ENCODE data around the gene ARHGEF12. TPM values are rescaled to one million over a fixed set of nuclear protein-coding genes. Genes with fewer than 3 reads are reported as not detected.

The ARHGEF12 gene
- total RNA-seq, 6 experiments from 2014 or later = 72.9 to 95.1 (median 85.0) TPM

DNA sequence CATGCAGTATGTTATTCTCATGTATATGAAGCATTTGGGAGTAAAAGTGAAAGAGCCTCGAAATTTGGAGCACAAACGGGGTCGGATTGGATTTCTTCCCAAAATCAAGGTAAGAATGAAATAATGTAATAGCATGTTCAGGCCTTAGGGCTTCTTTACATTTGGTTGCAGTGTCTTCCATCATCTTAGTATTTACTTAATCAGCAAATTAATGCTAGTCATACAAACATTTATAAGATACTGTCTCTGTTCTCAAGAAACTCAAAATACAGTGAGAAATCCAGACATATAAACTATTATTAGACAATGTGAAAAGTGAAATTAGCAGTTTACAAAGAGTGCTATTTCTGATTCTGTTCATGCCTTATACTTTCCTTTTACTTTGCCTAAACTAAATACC is 112.0 kb downstream of the ARHGEF12 start:
- Mint-ChIP-seq H3K9me3 (no peaks in the 10 kb centered on the region), H3K4me3 (no peak overlapping the region), H3K4me1 (ENCODE audit: low read depth) (no peaks in the 10 kb centered on the region), H3K36me3 (ENCODE audit: low read depth) (peaks cover 55% of the 10 kb centered on the region), H3K27ac (no peak overlapping the region), H3K27me3 (ENCODE audit: insufficient read depth) (no peaks in the 10 kb centered on the region; the same call in 1 of the 2 replicates)
- TF ChIP-seq, protein P1, sequence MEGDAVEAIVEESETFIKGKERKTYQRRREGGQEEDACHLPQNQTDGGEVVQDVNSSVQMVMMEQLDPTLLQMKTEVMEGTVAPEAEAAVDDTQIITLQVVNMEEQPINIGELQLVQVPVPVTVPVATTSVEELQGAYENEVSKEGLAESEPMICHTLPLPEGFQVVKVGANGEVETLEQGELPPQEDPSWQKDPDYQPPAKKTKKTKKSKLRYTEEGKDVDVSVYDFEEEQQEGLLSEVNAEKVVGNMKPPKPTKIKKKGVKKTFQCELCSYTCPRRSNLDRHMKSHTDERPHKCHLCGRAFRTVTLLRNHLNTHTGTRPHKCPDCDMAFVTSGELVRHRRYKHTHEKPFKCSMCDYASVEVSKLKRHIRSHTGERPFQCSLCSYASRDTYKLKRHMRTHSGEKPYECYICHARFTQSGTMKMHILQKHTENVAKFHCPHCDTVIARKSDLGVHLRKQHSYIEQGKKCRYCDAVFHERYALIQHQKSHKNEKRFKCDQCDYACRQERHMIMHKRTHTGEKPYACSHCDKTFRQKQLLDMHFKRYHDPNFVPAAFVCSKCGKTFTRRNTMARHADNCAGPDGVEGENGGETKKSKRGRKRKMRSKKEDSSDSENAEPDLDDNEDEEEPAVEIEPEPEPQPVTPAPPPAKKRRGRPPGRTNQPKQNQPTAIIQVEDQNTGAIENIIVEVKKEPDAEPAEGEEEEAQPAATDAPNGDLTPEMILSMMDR (IDR thresholded peaks at IDR 0.05) = no peak
- DNase-seq = no peak

DNA sequence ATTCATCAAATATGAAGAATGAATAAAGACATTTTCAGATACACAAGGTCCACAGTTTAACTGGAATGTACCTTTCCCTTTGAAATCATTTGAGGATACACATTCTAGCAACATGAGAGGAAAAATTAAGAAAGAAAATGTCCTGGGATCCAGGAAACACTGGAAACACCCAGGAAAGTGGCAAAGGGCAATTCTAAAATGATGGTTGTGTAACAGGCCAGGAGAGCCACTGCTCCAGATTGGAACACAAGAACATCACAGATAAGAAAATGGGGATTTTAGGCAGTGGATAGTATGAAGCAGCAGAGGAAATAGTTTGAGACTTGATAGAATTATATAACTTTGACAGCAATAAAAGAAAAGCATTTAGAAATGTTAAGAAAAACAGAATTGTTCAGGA is 119.3 kb downstream of the ARHGEF12 start:
- no peaks in the 10 kb centered on the region for H3K4me1 Mint-ChIP-seq (ENCODE audit: low read depth)
- no peak overlapping the region for H3K4me3 Mint-ChIP-seq
- TF ChIP-seq, protein P1 (IDR thresholded peaks at IDR 0.05) = no peak
- peaks cover 66% of the 10 kb centered on the region for H3K36me3 Mint-ChIP-seq (ENCODE audit: low read depth)
- H3K27me3 Mint-ChIP-seq (ENCODE audit: insufficient read depth) = no peaks in the 10 kb centered on the region; the same call in 1 of the 2 replicates
- no peak for DNase-seq
- H3K27ac Mint-ChIP-seq = no peak overlapping the region
- no peaks in the 10 kb centered on the region for H3K9me3 Mint-ChIP-seq

DNA sequence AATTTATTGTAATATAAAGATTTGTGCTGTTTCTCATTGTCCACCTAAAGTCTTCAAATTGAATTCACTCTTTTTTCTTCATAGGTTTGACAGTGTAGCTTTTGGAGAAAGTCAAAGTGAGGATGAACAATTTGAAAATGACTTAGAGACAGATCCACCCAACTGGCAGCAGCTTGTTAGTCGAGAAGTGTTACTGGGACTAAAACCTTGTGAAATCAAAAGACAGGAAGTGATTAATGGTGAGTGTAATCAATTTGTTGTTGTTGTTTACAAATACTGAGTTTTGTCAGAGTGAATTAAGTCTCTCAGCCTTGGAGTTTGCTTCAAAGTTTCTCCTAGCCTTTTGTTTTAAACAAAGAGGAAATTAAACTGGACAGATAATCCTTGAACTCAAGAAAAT is 121.8 kb downstream of the ARHGEF12 start:
- no peak overlapping the region for H3K4me3 Mint-ChIP-seq
- TF ChIP-seq, protein P1 (IDR thresholded peaks at IDR 0.05) = no peak
- H3K9me3 Mint-ChIP-seq = no peaks in the 10 kb centered on the region
- DNase-seq = no peak
- peaks cover 70% of the 10 kb centered on the region for H3K36me3 Mint-ChIP-seq (ENCODE audit: low read depth)
- no peaks in the 10 kb centered on the region for H3K4me1 Mint-ChIP-seq (ENCODE audit: low read depth)
- H3K27me3 Mint-ChIP-seq (ENCODE audit: insufficient read depth) = no peaks in the 10 kb centered on the region
- H3K27ac Mint-ChIP-seq = peak overlapping the region; percentile 28; the same call in 1 of the 2 replicates

DNA sequence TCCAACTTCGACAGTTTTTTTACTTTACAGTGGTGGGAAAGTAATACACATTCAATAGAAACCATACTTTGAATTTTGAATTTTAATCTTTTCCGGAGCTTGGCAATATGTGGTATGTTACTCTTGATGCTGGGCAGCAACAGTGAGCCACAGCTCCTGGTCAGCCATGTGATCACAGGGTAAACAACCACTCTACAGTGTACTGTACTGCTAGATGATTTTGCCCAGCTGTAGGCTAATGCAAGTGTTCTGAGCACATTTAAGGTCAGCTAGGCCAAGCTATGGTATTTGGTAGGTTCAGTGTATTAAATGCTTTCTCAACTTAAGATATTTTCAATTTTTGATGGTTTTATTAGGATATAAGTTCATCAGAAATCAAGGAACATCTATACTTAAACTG is 126.6 kb downstream of the ARHGEF12 start:
- Mint-ChIP-seq H3K9me3 (peaks cover 5% of the 10 kb centered on the region; the same call in 1 of the 2 replicates), H3K27me3 (ENCODE audit: insufficient read depth) (peaks cover 2% of the 10 kb centered on the region; the same call in 1 of the 2 replicates), H3K36me3 (ENCODE audit: low read depth) (peaks cover 76% of the 10 kb centered on the region), H3K4me3 (no peak overlapping the region), H3K27ac (no peak overlapping the region), H3K4me1 (ENCODE audit: low read depth) (peaks cover 24% of the 10 kb centered on the region)
- DNase-seq = no peak
- TF ChIP-seq, protein P1 (IDR thresholded peaks at IDR 0.05) = no peak

DNA sequence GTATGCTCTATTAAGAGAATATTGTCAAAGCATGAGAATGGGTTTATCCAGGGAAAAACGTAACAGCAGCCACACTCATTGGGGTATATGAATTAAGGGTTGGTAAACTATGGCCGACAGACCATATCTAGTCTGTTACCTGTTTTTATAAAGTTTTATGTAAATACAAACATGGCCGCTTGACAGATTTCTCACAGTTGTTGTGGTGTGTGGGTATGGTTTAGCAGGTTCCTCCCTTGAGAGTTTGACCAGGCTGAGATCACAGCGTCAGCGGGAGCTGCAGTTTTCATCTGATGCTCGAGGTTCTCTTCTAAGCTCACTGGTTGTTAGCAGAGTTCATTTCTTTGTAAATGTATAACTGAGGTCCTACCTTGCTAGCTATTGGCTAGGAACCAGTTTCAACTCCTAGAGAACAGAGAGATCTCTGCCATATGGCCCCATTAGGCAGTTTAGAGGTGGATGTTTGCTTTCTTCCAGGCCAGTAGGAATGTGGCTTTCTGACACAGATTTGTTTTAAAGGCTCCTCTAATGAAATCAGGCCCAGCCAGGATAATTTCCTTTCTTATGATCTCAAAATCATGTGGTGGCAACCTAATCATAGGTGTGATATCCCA is 129.8 kb downstream of the ARHGEF12 start:
- Mint-ChIP-seq H3K4me3 (no peak overlapping the region), H3K27ac (no peak overlapping the region), H3K27me3 (ENCODE audit: insufficient read depth) (peaks cover 2% of the 10 kb centered on the region; the same call in 1 of the 2 replicates), H3K36me3 (ENCODE audit: low read depth) (peaks cover 76% of the 10 kb centered on the region), H3K4me1 (ENCODE audit: low read depth) (peaks cover 49% of the 10 kb centered on the region), H3K9me3 (peaks cover 6% of the 10 kb centered on the region; the same call in 1 of the 2 replicates)
- TF ChIP-seq, protein P1 (IDR thresholded peaks at IDR 0.05) = no peak
- DNase-seq = no peak
